Measurements from ENCODE around the gene UBE2Q1. TPM values are rescaled to one million over a fixed set of nuclear protein-coding genes. Genes with fewer than 3 reads are reported as not detected.

UBE2Q1 gene
- total RNA-seq, 2 donors from 2014 or later, result 24.7 to 43.7 TPM

DNA sequence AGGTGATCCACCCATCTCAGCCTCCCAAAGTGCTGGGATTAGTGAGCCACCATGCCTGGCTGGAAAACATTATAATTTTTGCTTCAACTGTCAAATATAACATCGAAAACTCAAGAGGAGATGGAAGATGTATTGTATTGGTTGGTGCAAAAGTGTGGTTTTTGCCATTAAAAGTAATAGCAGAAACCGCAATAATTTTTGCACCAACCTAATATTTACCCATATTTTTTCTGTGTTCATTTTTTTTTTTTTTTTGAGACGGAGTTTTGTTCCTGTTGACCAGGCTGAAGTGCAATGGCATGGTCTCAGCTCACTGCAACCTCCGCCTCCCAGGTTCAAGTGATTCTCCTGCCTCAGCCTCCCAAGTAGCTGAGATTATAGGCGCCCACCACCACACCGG is 29.2 kb downstream of the UBE2Q1 start:
- TF ChIP-seq, protein P1, sequence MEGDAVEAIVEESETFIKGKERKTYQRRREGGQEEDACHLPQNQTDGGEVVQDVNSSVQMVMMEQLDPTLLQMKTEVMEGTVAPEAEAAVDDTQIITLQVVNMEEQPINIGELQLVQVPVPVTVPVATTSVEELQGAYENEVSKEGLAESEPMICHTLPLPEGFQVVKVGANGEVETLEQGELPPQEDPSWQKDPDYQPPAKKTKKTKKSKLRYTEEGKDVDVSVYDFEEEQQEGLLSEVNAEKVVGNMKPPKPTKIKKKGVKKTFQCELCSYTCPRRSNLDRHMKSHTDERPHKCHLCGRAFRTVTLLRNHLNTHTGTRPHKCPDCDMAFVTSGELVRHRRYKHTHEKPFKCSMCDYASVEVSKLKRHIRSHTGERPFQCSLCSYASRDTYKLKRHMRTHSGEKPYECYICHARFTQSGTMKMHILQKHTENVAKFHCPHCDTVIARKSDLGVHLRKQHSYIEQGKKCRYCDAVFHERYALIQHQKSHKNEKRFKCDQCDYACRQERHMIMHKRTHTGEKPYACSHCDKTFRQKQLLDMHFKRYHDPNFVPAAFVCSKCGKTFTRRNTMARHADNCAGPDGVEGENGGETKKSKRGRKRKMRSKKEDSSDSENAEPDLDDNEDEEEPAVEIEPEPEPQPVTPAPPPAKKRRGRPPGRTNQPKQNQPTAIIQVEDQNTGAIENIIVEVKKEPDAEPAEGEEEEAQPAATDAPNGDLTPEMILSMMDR (IDR thresholded peaks at IDR 0.05), result no peak
- no peak for TF ChIP-seq POLR2A (IDR thresholded peaks at IDR 0.05)
- 96% methylated on average over 6 of the region's 6 CpGs for WGBS
- no peak for DNase-seq (ENCODE audit: low spot score)
- Histone ChIP-seq H3K27ac (no peak overlapping the region), H3K9me3 (no peaks in the 10 kb centered on the region), H3K27me3 (replicated peaks; ENCODE audit: insufficient read depth) (no peaks in the 10 kb centered on the region), H3K4me3 (no peak overlapping the region), H3K4me1 (replicated peaks) (no peaks in the 10 kb centered on the region), H3K36me3 (no peaks in the 10 kb centered on the region)
- intact Hi-C loops (cut with DNase I), result no loop called here

DNA sequence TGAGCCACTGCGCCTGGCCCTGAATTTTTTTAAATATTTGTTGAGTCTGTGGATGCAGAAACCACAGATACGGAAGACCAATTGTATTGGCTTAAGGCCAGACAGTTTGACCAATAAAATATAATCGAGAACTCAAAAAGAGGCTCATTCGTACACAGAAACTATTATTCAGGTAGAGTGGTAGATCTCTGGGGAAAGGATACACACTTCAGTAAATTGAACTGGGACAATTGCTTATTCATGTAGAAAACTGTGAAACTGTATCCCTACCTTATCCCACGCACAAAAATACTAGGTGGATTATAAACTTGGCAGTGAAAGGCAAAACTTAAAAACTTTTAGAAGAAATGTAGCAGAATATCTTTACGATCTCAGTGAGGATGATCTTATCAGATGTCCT is 31.3 kb downstream of the UBE2Q1 start:
- no peaks in the 10 kb centered on the region for H3K4me1 ChIP-seq (replicated peaks)
- H3K9me3 ChIP-seq, result no peaks in the 10 kb centered on the region
- no peaks in the 10 kb centered on the region for H3K27me3 ChIP-seq (replicated peaks; ENCODE audit: insufficient read depth)
- H3K4me3 ChIP-seq, result no peak overlapping the region
- TF ChIP-seq POLR2A (IDR thresholded peaks at IDR 0.05) (no peak), POLR2AphosphoS5 (IDR thresholded peaks at IDR 0.05) (no peak)
- TF ChIP-seq, protein P1 (IDR thresholded peaks at IDR 0.05), result no peak
- no peaks in the 10 kb centered on the region for H3K36me3 ChIP-seq
- DNase-seq (ENCODE audit: low spot score), result no peak
- no peak overlapping the region for H3K27ac ChIP-seq
- 47% methylated on average over 6 of the region's 6 CpGs for WGBS
- intact Hi-C loops (cut with DNase I), result no loop called here

DNA sequence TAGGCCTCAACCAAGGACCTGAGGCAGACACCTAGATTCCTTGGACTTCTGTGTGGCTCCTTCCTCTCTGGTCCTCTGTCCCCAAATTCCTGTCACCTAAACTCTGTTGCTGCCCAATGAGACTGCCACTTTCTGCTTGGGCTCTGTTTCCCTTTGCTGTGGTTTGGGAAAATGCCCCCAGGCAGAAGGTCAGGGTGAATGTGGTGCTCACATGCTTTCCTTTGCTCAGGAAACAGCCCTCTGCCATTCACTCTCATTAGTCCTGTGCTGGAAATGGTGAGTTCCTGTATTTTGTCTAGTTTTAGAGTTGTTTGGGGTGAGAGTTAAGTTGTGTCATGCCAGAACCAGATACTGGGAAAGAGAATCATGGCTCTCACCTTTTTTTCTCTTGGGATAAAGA is 33.6 kb downstream of the UBE2Q1 start:
- intact Hi-C loops (cut with DNase I), result no loop called here
- Histone ChIP-seq H3K4me3 (no peak overlapping the region), H3K27ac (no peak overlapping the region), H3K4me1 (replicated peaks) (peaks cover 7% of the 10 kb centered on the region), H3K36me3 (no peaks in the 10 kb centered on the region), H3K27me3 (replicated peaks; ENCODE audit: insufficient read depth) (no peaks in the 10 kb centered on the region), H3K9me3 (no peaks in the 10 kb centered on the region)
- no peak for TF ChIP-seq POLR2A (IDR thresholded peaks at IDR 0.05)
- no peak for TF ChIP-seq POLR2AphosphoS5 (IDR thresholded peaks at IDR 0.05)
- TF ChIP-seq, protein P1 (IDR thresholded peaks at IDR 0.05), result no peak
- no peak for DNase-seq (ENCODE audit: low spot score)

DNA sequence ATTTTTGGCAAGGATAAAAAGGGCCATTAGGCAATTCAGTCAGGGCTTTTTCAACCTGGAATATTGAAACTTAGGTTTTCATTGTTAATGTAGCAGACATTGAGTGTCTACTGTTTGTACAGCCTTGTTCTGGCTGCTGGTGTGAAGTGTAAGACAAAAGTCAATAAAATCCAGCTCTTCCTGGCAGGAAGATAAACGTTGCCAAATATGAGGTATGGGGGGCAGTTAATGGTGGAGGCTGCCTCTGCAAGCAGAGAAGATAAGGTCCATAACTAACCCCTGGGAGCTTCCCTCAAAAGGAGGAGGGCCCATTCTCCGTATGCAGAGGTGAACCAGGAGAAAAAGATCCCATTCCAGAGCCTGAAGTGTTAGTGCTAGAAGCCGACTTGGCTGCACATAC is 36.8 kb downstream of the UBE2Q1 start:
- no peak for DNase-seq (ENCODE audit: low spot score)
- H3K36me3 ChIP-seq, result no peaks in the 10 kb centered on the region
- H3K9me3 ChIP-seq, result no peaks in the 10 kb centered on the region
- WGBS, result 32% methylated on average over 3 of the region's 3 CpGs
- H3K4me3 ChIP-seq, result no peak overlapping the region
- TF ChIP-seq, protein P1 (IDR thresholded peaks at IDR 0.05), result no peak
- TF ChIP-seq POLR2A (IDR thresholded peaks at IDR 0.05) (no peak), POLR2AphosphoS5 (IDR thresholded peaks at IDR 0.05) (no peak)
- H3K27ac ChIP-seq, result no peak overlapping the region
- no peaks in the 10 kb centered on the region for H3K27me3 ChIP-seq (replicated peaks; ENCODE audit: insufficient read depth)
- intact Hi-C loops (cut with DNase I), result no loop called here
- peaks cover 7% of the 10 kb centered on the region for H3K4me1 ChIP-seq (replicated peaks)

DNA sequence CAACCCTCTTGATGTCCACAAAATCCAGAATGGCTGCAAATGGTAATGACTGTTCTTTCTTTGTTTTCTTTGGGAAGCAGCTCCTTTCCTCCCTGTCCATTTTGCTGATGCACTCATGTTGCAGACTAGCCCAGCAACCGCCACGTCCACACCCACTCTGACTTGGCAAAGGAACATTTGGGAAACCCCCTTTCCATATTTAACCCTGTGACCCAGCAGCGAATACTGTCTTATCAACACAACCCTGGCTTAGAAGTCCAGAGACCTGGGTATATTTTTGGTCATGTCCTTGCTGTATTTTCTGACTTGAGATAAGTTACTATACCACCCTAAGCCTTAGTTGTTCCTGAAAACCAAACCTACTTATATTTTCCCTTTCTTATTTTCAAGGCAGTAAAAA is 38.1 kb downstream of the UBE2Q1 start:
- no peak overlapping the region for H3K27ac ChIP-seq
- intact Hi-C loops (cut with DNase I), result no loop called here
- DNase-seq (ENCODE audit: low spot score), result no peak

More for the DNA sequence above, 38.1 kb downstream of the UBE2Q1 start:
- no peak overlapping the region for H3K4me3 ChIP-seq
- TF ChIP-seq POLR2AphosphoS5 (IDR thresholded peaks at IDR 0.05) (no peak), POLR2A (IDR thresholded peaks at IDR 0.05) (no peak)
- TF ChIP-seq, protein P1 (IDR thresholded peaks at IDR 0.05), result no peak
- no peaks in the 10 kb centered on the region for H3K9me3 ChIP-seq
- no peaks in the 10 kb centered on the region for H3K27me3 ChIP-seq (replicated peaks; ENCODE audit: insufficient read depth)
- no peaks in the 10 kb centered on the region for H3K36me3 ChIP-seq
- WGBS, result 54% methylated on average over 3 of the region's 3 CpGs
- peaks cover 7% of the 10 kb centered on the region for H3K4me1 ChIP-seq (replicated peaks)
